T-helper 1 cell (primary cell): ENCODE measurements around the gene TMEM88.

Experiments
- DNase-seq, 5 donors: peaks; one replicate each; pipeline ENCODE4 v3.0.0-alpha.2; 2012 to 2020

Gene TMEM88

GRCh38 chr17:7844292-7845154, 10.3 kb upstream of the TMEM88 start:
- DNase-seq: peak; percentile 66 to 91 (median 74)

GRCh38 chr17:7845359-7846062, 9.4 kb upstream of the TMEM88 start:
- DNase-seq: no peak

GRCh38 chr17:7846063-7846735, 8.7 kb upstream of the TMEM88 start:
- DNase-seq: no peak

GRCh38 chr17:7846765-7847661, 7.9 kb upstream of the TMEM88 start:
- no peak for DNase-seq

- no peak for DNase-seq
Observed at GRCh38 chr17:7848131-7848579, 6.7 kb upstream of the TMEM88 start.

- DNase-seq: no peak
Observed at GRCh38 chr17:7848739-7849129, 6.1 kb upstream of the TMEM88 start.

- DNase-seq: no peak
Observed at GRCh38 chr17:7849130-7849750, 5.6 kb upstream of the TMEM88 start.

- no peak for DNase-seq
Observed at GRCh38 chr17:7849751-7850504, 4.9 kb upstream of the TMEM88 start.

GRCh38 chr17:7850701-7851437, 4.0 kb upstream of the TMEM88 start:
- DNase-seq: no peak

GRCh38 chr17:7851438-7852261, 3.2 kb upstream of the TMEM88 start:
- DNase-seq: peak; percentile 92 to 97 (median 94)

- no peak for DNase-seq
Observed at GRCh38 chr17:7852262-7852670, 2.6 kb upstream of the TMEM88 start.

- no peak for DNase-seq
Observed at GRCh38 chr17:7852919-7853690, 1.8 kb upstream of the TMEM88 start.

GRCh38 chr17:7853691-7854038, 1.2 kb upstream of the TMEM88 start:
- no peak for DNase-seq

GRCh38 chr17:7854078-7854777, 638 bp upstream of the TMEM88 start:
- no peak for DNase-seq

- no peak for DNase-seq
Observed at GRCh38 chr17:7855660-7856010, 769 bp downstream of the TMEM88 start.

GRCh38 chr17:7856011-7856810, 1.3 kb downstream of the TMEM88 start:
- peak in 1 of 5 donors; percentile 49 for DNase-seq
